Loucy (cell line): ENCODE data around the gene MAPK1.

Source experiments
- EZH2phosphoT487 ChIP-seq: fragments of 200-600 bp; IDR thresholded peaks from 2 replicates; pipeline ENCODE4 v1.6.1; 2018; ENCODE audit warnings: antibody characterized with exemption, mild to moderate bottlenecking, moderate library complexity, borderline replicate concordance
- TF ChIP-seq, protein P1 (sequence below): fragments of 200-600 bp; sonication (generic); conservative IDR thresholded peaks from 2 replicates; pipeline ENCODE4 v1.5.1; 2014; ENCODE audit warnings: mild to moderate bottlenecking, antibody characterized with exemption, low read length

DNA sequence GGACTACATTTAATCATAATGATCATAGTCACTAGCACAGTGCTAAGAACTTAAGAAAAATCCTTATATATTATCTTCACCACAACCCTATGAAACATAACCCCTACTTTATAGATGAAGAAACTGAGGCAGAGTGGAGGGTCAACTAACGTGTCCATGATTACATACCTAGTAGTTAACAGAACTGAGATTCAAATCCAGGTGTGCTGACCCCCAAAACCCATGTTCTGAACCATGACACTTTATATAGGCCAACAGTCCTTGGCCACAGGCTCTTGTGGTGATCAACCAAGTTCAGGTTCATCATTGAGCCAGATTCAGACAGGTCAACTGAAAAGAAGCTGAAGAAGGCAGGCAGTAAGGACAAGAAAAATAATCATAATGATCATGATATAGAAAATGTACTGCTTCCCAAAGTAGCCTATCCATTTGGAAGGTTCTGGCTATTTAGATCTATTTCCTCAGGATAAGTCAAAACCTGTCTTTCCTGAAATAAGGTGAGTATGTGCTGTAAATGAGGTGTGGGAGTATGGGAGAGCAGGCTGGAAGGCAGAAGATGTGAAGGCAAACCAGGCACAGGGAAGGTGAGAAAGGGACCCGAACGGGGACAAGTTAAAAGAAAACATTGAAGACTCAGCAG, 39.7 kb downstream of the MAPK1 start:
- TF ChIP-seq, protein P1, sequence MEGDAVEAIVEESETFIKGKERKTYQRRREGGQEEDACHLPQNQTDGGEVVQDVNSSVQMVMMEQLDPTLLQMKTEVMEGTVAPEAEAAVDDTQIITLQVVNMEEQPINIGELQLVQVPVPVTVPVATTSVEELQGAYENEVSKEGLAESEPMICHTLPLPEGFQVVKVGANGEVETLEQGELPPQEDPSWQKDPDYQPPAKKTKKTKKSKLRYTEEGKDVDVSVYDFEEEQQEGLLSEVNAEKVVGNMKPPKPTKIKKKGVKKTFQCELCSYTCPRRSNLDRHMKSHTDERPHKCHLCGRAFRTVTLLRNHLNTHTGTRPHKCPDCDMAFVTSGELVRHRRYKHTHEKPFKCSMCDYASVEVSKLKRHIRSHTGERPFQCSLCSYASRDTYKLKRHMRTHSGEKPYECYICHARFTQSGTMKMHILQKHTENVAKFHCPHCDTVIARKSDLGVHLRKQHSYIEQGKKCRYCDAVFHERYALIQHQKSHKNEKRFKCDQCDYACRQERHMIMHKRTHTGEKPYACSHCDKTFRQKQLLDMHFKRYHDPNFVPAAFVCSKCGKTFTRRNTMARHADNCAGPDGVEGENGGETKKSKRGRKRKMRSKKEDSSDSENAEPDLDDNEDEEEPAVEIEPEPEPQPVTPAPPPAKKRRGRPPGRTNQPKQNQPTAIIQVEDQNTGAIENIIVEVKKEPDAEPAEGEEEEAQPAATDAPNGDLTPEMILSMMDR: no peak
- no peak for TF ChIP-seq EZH2phosphoT487
